ENCODE data around the gene SYNGR3. TPM values are rescaled to one million over a fixed set of nuclear protein-coding genes. Genes with fewer than 3 reads are reported as not detected.

SYNGR3 gene
- polyA plus RNA-seq, 3 donors from 2014 or later = 4.6 to 6.7 (median 6.4) TPM

GRCh38 chr16:1963806-1964505 is 25.8 kb upstream of the SYNGR3 start:
- no peaks in the 10 kb centered on the region for H3K9me3 Mint-ChIP-seq
- H3K27me3 Mint-ChIP-seq (ENCODE audit: low read depth in 3 of 3) = peaks cover 13 to 35% (median 14%) of the 10 kb centered on the region in 3 donors
- H3K4me3 Mint-ChIP-seq = peak overlapping the region; percentile 89 to 94 (median 92)
- no peak for DNase-seq
- H3K4me1 Mint-ChIP-seq = peaks cover 37 to 50% of the 10 kb centered on the region in 2 donors
- H3K36me3 Mint-ChIP-seq = peaks cover 8 to 13% (median 11%) of the 10 kb centered on the region in 3 donors
- H3K27ac Mint-ChIP-seq = peak overlapping the region; percentile 88 to 94 (median 91)

GRCh38 chr16:1964506-1965395 is 25.0 kb upstream of the SYNGR3 start, which contains the start of gene RPS2:
Gene RPS2 (minus strand): TSS chr16:1964826. CDS start chr16:1964625, 201 bp downstream.
- Mint-ChIP-seq H3K4me3 (peak within 1 kb of the TSS; percentile 89 to 94 (median 92)), H3K4me1 (peaks cover 37 to 46% of the 10 kb centered on the region in 2 donors), H3K36me3 (peaks cover 8 to 13% (median 11%) of the 10 kb centered on the region in 3 donors), H3K27me3 (ENCODE audit: low read depth in 3 of 3) (peaks cover 13 to 33% (median 14%) of the 10 kb centered on the region in 3 donors), H3K9me3 (no peaks in the 10 kb centered on the region), H3K27ac (peak within 1 kb of the TSS; percentile 93 to 97 (median 96))
- peak; percentile 97 to 99 (median 97) for DNase-seq

GRCh38 chr16:1965396-1966001 is 24.3 kb upstream of the SYNGR3 start:
- peak overlapping the region; percentile 89 to 94 (median 92) for H3K4me3 Mint-ChIP-seq
- peaks cover 8 to 13% (median 11%) of the 10 kb centered on the region in 3 donors for H3K36me3 Mint-ChIP-seq

GRCh38 chr16:1966460-1966859 is 23.3 kb upstream of the SYNGR3 start, which contains the start of gene RNF151:
Gene RNF151 (plus strand): TSS chr16:1966856. CDS start chr16:1966882, 26 bp downstream.
- DNase-seq = no peak
- peaks cover 4 to 9% (median 5%) of the 10 kb centered on the region in 3 donors for H3K36me3 Mint-ChIP-seq
- peak within 1 kb of the TSS; percentile 89 to 94 (median 92) for H3K4me3 Mint-ChIP-seq
- H3K27me3 Mint-ChIP-seq (ENCODE audit: low read depth in 3 of 3) = peaks cover 13 to 21% (median 14%) of the 10 kb centered on the region in 3 donors
- H3K9me3 Mint-ChIP-seq = peaks cover 0 to 2% (median 0%) of the 10 kb centered on the region in 6 donors
- peak within 1 kb of the TSS; percentile 93 to 97 (median 96) for H3K27ac Mint-ChIP-seq
- peaks cover 33 to 39% of the 10 kb centered on the region in 2 donors for H3K4me1 Mint-ChIP-seq

More at GRCh38 chr16:1965396-1966001, 24.3 kb upstream of the SYNGR3 start:
- Mint-ChIP-seq H3K27ac (peak overlapping the region; percentile 93 to 97 (median 96)), H3K4me1 (peaks cover 33 to 40% of the 10 kb centered on the region in 2 donors), H3K27me3 (ENCODE audit: low read depth in 3 of 3) (peaks cover 14 to 29% (median 16%) of the 10 kb centered on the region in 3 donors), H3K9me3 (no peaks in the 10 kb centered on the region)
- no peak for DNase-seq

GRCh38 chr16:1968146-1968953 is 21.4 kb upstream of the SYNGR3 start:
- H3K9me3 Mint-ChIP-seq = peaks cover 0 to 2% (median 0%) of the 10 kb centered on the region in 6 donors
- peaks cover 4 to 5% (median 5%) of the 10 kb centered on the region in 3 donors for H3K36me3 Mint-ChIP-seq
- H3K27me3 Mint-ChIP-seq (ENCODE audit: low read depth in 3 of 3) = peaks cover 19 to 20% (median 20%) of the 10 kb centered on the region in 3 donors
- no peak overlapping the region for H3K4me3 Mint-ChIP-seq
- peaks cover 42 to 45% of the 10 kb centered on the region in 2 donors for H3K4me1 Mint-ChIP-seq
- DNase-seq = no peak
- H3K27ac Mint-ChIP-seq = peak overlapping the region in 1 of 6 donors; percentile 36

- Mint-ChIP-seq H3K9me3 (peaks cover 0 to 2% (median 0%) of the 10 kb centered on the region in 6 donors), H3K4me3 (peak within 1 kb of the TSS; percentile 94 to 98 (median 96)), H3K36me3 (peaks cover 0 to 8% (median 4%) of the 10 kb centered on the region in 3 donors), H3K27ac (peak within 1 kb of the TSS; percentile 94 to 100 (median 98)), H3K27me3 (ENCODE audit: low read depth in 3 of 3) (peaks cover 6 to 12% (median 8%) of the 10 kb centered on the region in 3 donors), H3K4me1 (peaks cover 20 to 21% of the 10 kb centered on the region in 2 donors)
- DNase-seq = peak; percentile 97 to 98 (median 98)
Observed at GRCh38 chr16:1971796-1972489, 17.8 kb upstream of the SYNGR3 start, which contains the start of gene TBL3. Gene TBL3 (plus strand): TSS chr16:1972053. CDS start chr16:1972165, 112 bp downstream.

- peaks cover 0 to 2% (median 0%) of the 10 kb centered on the region in 6 donors for H3K9me3 Mint-ChIP-seq
- peaks cover 0 to 9% (median 4%) of the 10 kb centered on the region in 3 donors for H3K36me3 Mint-ChIP-seq
- no peak for DNase-seq
- H3K4me1 Mint-ChIP-seq = peaks cover 20 to 21% of the 10 kb centered on the region in 2 donors
- H3K27me3 Mint-ChIP-seq (ENCODE audit: low read depth in 3 of 3) = peaks cover 8 to 12% (median 8%) of the 10 kb centered on the region in 3 donors
- H3K27ac Mint-ChIP-seq = peak overlapping the region in 4 of 6 donors; percentile 73 to 99 (median 96)
- peak overlapping the region; percentile 94 to 98 (median 96) for H3K4me3 Mint-ChIP-seq
Observed at GRCh38 chr16:1972490-1972877, 17.3 kb upstream of the SYNGR3 start.

GRCh38 chr16:1973461-1974156 is 16.2 kb upstream of the SYNGR3 start:
- Mint-ChIP-seq H3K27me3 (ENCODE audit: low read depth in 3 of 3) (peaks cover 8 to 12% (median 9%) of the 10 kb centered on the region in 3 donors), H3K4me3 (peak overlapping the region in 2 of 5 donors; percentile 29 to 52), H3K4me1 (peaks cover 20 to 21% of the 10 kb centered on the region in 2 donors), H3K27ac (peak overlapping the region in 1 of 6 donors; percentile 94), H3K9me3 (peaks cover 0 to 2% (median 0%) of the 10 kb centered on the region in 6 donors), H3K36me3 (peaks cover 0 to 11% (median 4%) of the 10 kb centered on the region in 3 donors)
- no peak for DNase-seq

GRCh38 chr16:1974157-1975070 is 15.4 kb upstream of the SYNGR3 start:
- Mint-ChIP-seq H3K27ac (no peak overlapping the region), H3K36me3 (peaks cover 0 to 11% (median 4%) of the 10 kb centered on the region in 3 donors), H3K4me1 (peaks cover 20 to 21% of the 10 kb centered on the region in 2 donors), H3K4me3 (peak overlapping the region in 2 of 5 donors; percentile 35 to 52), H3K9me3 (peaks cover 0 to 2% (median 0%) of the 10 kb centered on the region in 6 donors), H3K27me3 (ENCODE audit: low read depth in 3 of 3) (peaks cover 8 to 12% (median 9%) of the 10 kb centered on the region in 3 donors)
- DNase-seq = no peak

GRCh38 chr16:1975432-1976215 is 14.1 kb upstream of the SYNGR3 start:
- Mint-ChIP-seq H3K9me3 (peaks cover 0 to 2% (median 0%) of the 10 kb centered on the region in 6 donors), H3K27ac (no peak overlapping the region), H3K27me3 (ENCODE audit: low read depth in 3 of 3) (peaks cover 5 to 14% (median 11%) of the 10 kb centered on the region in 3 donors), H3K4me3 (no peak overlapping the region), H3K4me1 (peaks cover 20% of the 10 kb centered on the region in 2 donors), H3K36me3 (peaks cover 0 to 11% (median 4%) of the 10 kb centered on the region in 3 donors)
- DNase-seq = no peak
